ENCODE measurements around the gene CDH13. TPM values are rescaled to one million over a fixed set of nuclear protein-coding genes. Genes with fewer than 3 reads are reported as not detected.

Gene CDH13
- total RNA-seq, 4 donors from 2014 or later: 6.4 to 19.7 (median 11.7) TPM

- TF ChIP-seq CTCF (IDR thresholded peaks at IDR 0.05; ENCODE audit: low read depth): no peak
Observed at GRCh38 chr16:83579027-83579426, 952.3 kb downstream of the CDH13 start.

GRCh38 chr16:83579436-83579835 lies 952.7 kb downstream of the CDH13 start:
- TF ChIP-seq CTCF (IDR thresholded peaks at IDR 0.05; ENCODE audit: low read depth): no peak

GRCh38 chr16:83581082-83581481 lies 954.3 kb downstream of the CDH13 start:
- TF ChIP-seq CTCF (IDR thresholded peaks at IDR 0.05; ENCODE audit: low read depth): no peak

GRCh38 chr16:83581994-83582747 lies 955.4 kb downstream of the CDH13 start:
- TF ChIP-seq CTCF (IDR thresholded peaks at IDR 0.05; ENCODE audit: low read depth): no peak

GRCh38 chr16:83586036-83586435 lies 959.3 kb downstream of the CDH13 start:
- TF ChIP-seq CTCF (IDR thresholded peaks at IDR 0.05; ENCODE audit: low read depth): no peak

GRCh38 chr16:83586461-83587200 lies 959.9 kb downstream of the CDH13 start:
- TF ChIP-seq CTCF (IDR thresholded peaks at IDR 0.05; ENCODE audit: low read depth): no peak

DNA sequence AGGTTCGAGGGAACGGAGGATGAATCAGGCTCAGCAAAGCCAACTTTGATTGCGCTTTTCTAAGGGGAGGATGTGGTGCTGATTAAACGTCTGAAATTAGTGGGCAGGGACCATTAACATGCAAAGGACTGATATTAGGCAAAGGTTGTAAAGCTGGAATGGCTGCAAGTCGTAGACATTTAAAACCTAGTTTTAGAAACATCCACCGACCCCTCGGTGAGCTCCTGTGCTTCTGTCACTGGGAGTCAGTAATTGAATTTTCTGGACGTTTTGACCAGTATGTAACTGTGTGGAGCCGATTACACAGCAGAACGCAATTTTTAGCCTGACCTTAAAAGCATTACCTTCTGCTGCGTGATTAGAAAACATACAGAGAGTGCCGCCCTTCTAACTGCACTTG lies 960.4 kb downstream of the CDH13 start:
- TF ChIP-seq CTCF (IDR thresholded peaks at IDR 0.05; ENCODE audit: low read depth): no peak
